GM21717 (cell line): Measurements from ENCODE around the gene USP22.

Experiments
- ATAC-seq: cut with Tn5 transposase; IDR thresholded peaks from one replicate; pipeline ENCODE4 v1.9.1; 2021; ENCODE audit warnings: mild to moderate bottlenecking, moderate library complexity; ENCODE audit not compliant: unreplicated experiment

USP22 gene

GRCh38 chr17:20960871-20961270 lies 81.9 kb downstream of the USP22 start:
- ATAC-seq: no peak

GRCh38 chr17:20955427-20956323 lies 87.1 kb downstream of the USP22 start:
- ATAC-seq: no peak

- no peak for ATAC-seq
These were observed 88.0 kb downstream of the USP22 start for GRCh38 chr17:20954794-20955193.

- no peak for ATAC-seq
These were observed 90.6 kb downstream of the USP22 start for GRCh38 chr17:20952183-20952582.
